IMR-90 (cell line): Measurements from ENCODE around the gene AP2M1. TPM values are rescaled to one million over a fixed set of nuclear protein-coding genes. Genes with fewer than 3 reads are reported as not detected.
A peak's percentile ranks its signal among the peaks of the same experiment; 100 is the strongest.

Experiments used
- ATAC-seq: fragments of 200-7000 bp; cut with Tn5 transposase; 2 replicates; pipeline ENCODE4 v1.9.1; 2020; ENCODE audit warnings: low read depth, mild to moderate bottlenecking, moderate library complexity
- BruUV-seq: library from RNA; stranded (reverse); fragments of 400-500 nt; replicated peaks from 2 replicates; lab custom pipeline; 2021; lab: Mats Ljungman, UMichigan
- CTCF ChIA-PET: fragments of 300-600 bp; formaldehyde crosslinking; extraction: SDS; loops from one replicate; lab custom pipeline; 2021; ENCODE audit warnings: antibody characterized with exemption; lab: Yijun Ruan, JAX
- POLR2A ChIA-PET: fragments of 300-600 bp; sonication (Branson Sonifier 250); formaldehyde crosslinking; loops from one replicate; lab custom pipeline; 2022; ENCODE audit warnings: antibody characterized with exemption; ENCODE audit not compliant: unreplicated experiment; lab: Charles Lee
- DNase-seq: peaks from one replicate; pipeline ENCODE4 v3.0.0; 2013
- H2AFZ ChIP-seq: replicated peaks from 2 replicates; pipeline ENCODE3; 2013; ENCODE audit warnings: low read length, mild to moderate bottlenecking; ENCODE audit not compliant: poor library complexity
- H2AK5ac ChIP-seq: 2 replicates; pipeline ENCODE4 v1.6.1; 2013; ENCODE audit warnings: low read depth, low read length, inconsistent platforms
- H2AK9ac ChIP-seq: replicated peaks from 2 replicates; pipeline ENCODE3; 2013; ENCODE audit warnings: mild to moderate bottlenecking, low read depth, low read length, moderate library complexity; ENCODE audit not compliant: poor library complexity
- H2BK120ac ChIP-seq: 2 replicates; pipeline ENCODE4 v1.6.1; 2013; ENCODE audit warnings: low read depth, low read length, inconsistent platforms
- H2BK15ac ChIP-seq: 3 replicates; pipeline ENCODE4 v1.6.1; 2013; ENCODE audit warnings: low read depth, low read length, inconsistent platforms
- H2BK20ac ChIP-seq: 2 replicates; pipeline ENCODE4 v1.6.1; 2013; ENCODE audit warnings: low read depth, mild to moderate bottlenecking, inconsistent platforms, low read length, moderate library complexity
- H2BK5ac ChIP-seq: 2 replicates; pipeline ENCODE4 v1.6.1; 2013; ENCODE audit warnings: mild to moderate bottlenecking, low read depth, low read length, inconsistent platforms; ENCODE audit not compliant: poor library complexity, severe bottlenecking
- H3K14ac ChIP-seq: replicated peaks from 2 replicates; pipeline ENCODE4 v1.6.1; 2013; ENCODE audit warnings: low read depth, low read length, inconsistent platforms
- H3K18ac ChIP-seq: 2 replicates; pipeline ENCODE4 v1.6.1; 2013; ENCODE audit warnings: low read depth, low read length, control low read depth
- H3K23ac ChIP-seq: 2 replicates; pipeline ENCODE4 v1.6.1; 2013; ENCODE audit warnings: low read depth, low read length, inconsistent platforms
- H3K27ac ChIP-seq: 2 replicates; pipeline ENCODE4 v1.5.1; 2013; ENCODE audit warnings: mild to moderate bottlenecking, control low read depth, low read length; ENCODE audit not compliant: insufficient read depth
- H3K27me3 ChIP-seq: 2 replicates; pipeline ENCODE4 v1.6.1; 2013; ENCODE audit warnings: low read length; ENCODE audit not compliant: control insufficient read depth, insufficient read depth
- H3K36me3 ChIP-seq: 2 replicates; pipeline ENCODE4 v1.6.1; 2013; ENCODE audit warnings: low read length, mixed read lengths; ENCODE audit not compliant: control insufficient read depth, insufficient read depth
- H3K4ac ChIP-seq: 2 replicates; pipeline ENCODE4 v1.6.1; 2013; ENCODE audit warnings: low read depth, low read length, inconsistent platforms
- H3K4me1 ChIP-seq: 2 replicates; pipeline ENCODE4 v1.6.1; 2013; ENCODE audit warnings: low read length, mixed read lengths; ENCODE audit not compliant: control insufficient read depth, insufficient read depth
- H3K4me2 ChIP-seq: 2 replicates; pipeline ENCODE4 v1.6.1; 2013; ENCODE audit warnings: low read depth, mild to moderate bottlenecking, control low read depth, low read length, moderate library complexity
- H3K4me3 ChIP-seq: 2 replicates; pipeline ENCODE4 v1.5.1; 2013; ENCODE audit warnings: low read depth, mild to moderate bottlenecking, control low read depth, low read length, moderate library complexity; ENCODE audit not compliant: insufficient read depth
- H3K56ac ChIP-seq: 2 replicates; pipeline ENCODE4 v1.6.1; 2013; ENCODE audit warnings: low read length, inconsistent platforms; ENCODE audit not compliant: insufficient read depth; ENCODE audit errors: extremely low read depth
- H3K79me1 ChIP-seq, 2 experiments: 2 replicates each; pipeline ENCODE4 v1.6.1; 2013; ENCODE audit warnings: low read length in 2 of 2, inconsistent platforms in 1 of 2, low read depth in 1 of 2
- H3K9ac ChIP-seq: 2 replicates; pipeline ENCODE4 v1.6.1; 2013; ENCODE audit warnings: low read depth, low read length, control low read depth
- H3K9me1 ChIP-seq: 2 replicates; pipeline ENCODE4 v1.6.1; 2013; ENCODE audit warnings: low read length, inconsistent platforms; ENCODE audit not compliant: insufficient read depth
- H3K9me3 ChIP-seq: 2 replicates; pipeline ENCODE4 v1.6.1; 2013; ENCODE audit warnings: low read length; ENCODE audit not compliant: control insufficient read depth, insufficient read depth
- H4K20me1 ChIP-seq: 2 replicates; pipeline ENCODE4 v1.6.1; 2013; ENCODE audit warnings: low read length, inconsistent platforms; ENCODE audit not compliant: insufficient read depth
- H4K5ac ChIP-seq: 2 replicates; pipeline ENCODE4 v1.6.1; 2013; ENCODE audit warnings: mild to moderate bottlenecking, low read depth, low read length, control low read depth
- H4K8ac ChIP-seq, 2 experiments: 2 replicates each; pipeline ENCODE4 v1.6.1; 2013; ENCODE audit warnings: low read depth in 2 of 2, low read length in 2 of 2, control low read depth in 1 of 2, inconsistent platforms in 1 of 2
- H4K91ac ChIP-seq: 2 replicates; pipeline ENCODE4 v1.6.1; 2013; ENCODE audit warnings: low read depth, low read length, inconsistent platforms; ENCODE audit not compliant: insufficient read depth
- CHD1 ChIP-seq: IDR thresholded peaks from 2 replicates; pipeline ENCODE4 v1.6.1; 2012; ENCODE audit warnings: low read depth, low read length, improper control_type of control experiment
- CTCF ChIP-seq: conservative IDR thresholded peaks from 2 replicates; pipeline ENCODE4 v1.5.1; 2012; ENCODE audit warnings: mild to moderate bottlenecking, low read depth, low read length, improper control_type of control experiment
- ELK1 ChIP-seq: fragments of 150-350 bp; IDR thresholded peaks from 2 replicates; pipeline ENCODE4 v1.6.1; 2016; ENCODE audit warnings: low read depth, mild to moderate bottlenecking, low read length, moderate library complexity, borderline replicate concordance
- FOS ChIP-seq: fragments of 150-350 bp; IDR thresholded peaks from 2 replicates; pipeline ENCODE4 v1.6.1; 2016; ENCODE audit warnings: low read depth, low read length
- MAFK ChIP-seq: IDR thresholded peaks from 2 replicates; pipeline ENCODE4 v1.6.1; 2012; ENCODE audit warnings: low read depth, low read length, improper control_type of control experiment
- MAZ ChIP-seq: IDR thresholded peaks from 2 replicates; pipeline ENCODE4 v1.6.1; 2012; ENCODE audit warnings: low read depth, mild to moderate bottlenecking, low read length, improper control_type of control experiment, moderate library complexity, borderline replicate concordance
- MXI1 ChIP-seq: IDR thresholded peaks from 2 replicates; pipeline ENCODE4 v1.6.1; 2012; ENCODE audit warnings: low read depth, mild to moderate bottlenecking, low read length, moderate library complexity, borderline replicate concordance
- NFE2L2 ChIP-seq: fragments of 150-350 bp; IDR thresholded peaks from 2 replicates; pipeline ENCODE4 v1.6.1; 2016; ENCODE audit warnings: low read depth, mild to moderate bottlenecking, low read length
- POLR2A ChIP-seq: IDR thresholded peaks from 2 replicates; pipeline ENCODE4 v1.6.1; 2012; ENCODE audit warnings: mild to moderate bottlenecking, low read depth, low read length
- RCOR1 ChIP-seq: IDR thresholded peaks from 2 replicates; pipeline ENCODE4 v1.6.1; 2012; ENCODE audit warnings: mild to moderate bottlenecking, low read length, improper control_type of control experiment; ENCODE audit not compliant: insufficient replicate concordance
- RFX5 ChIP-seq: IDR thresholded peaks from 2 replicates; pipeline ENCODE4 v1.8.0; 2012; ENCODE audit warnings: low read depth, mild to moderate bottlenecking, low read length, moderate library complexity
- SMC3 ChIP-seq: fragments of 150-350 bp; IDR thresholded peaks from 2 replicates; pipeline ENCODE4 v1.6.1; 2016; ENCODE audit warnings: low read depth, mild to moderate bottlenecking, antibody characterized with exemption, low read length, moderate library complexity
- WGBS, 2 experiments: methylation state at CpG; one replicate each; pipeline versions ENCODE4 v1.1.5 to v1.1.7; 2013; ENCODE audit warnings: missing lambda C conversion rate in 2 of 2; ENCODE audit not compliant: insufficient read length in 1 of 2; ENCODE audit errors: extremely low coverage in 2 of 2; 5-methylcytosine and 5-hydroxymethylcytosine counted together
- dilution Hi-C: fragments of 300-500 bp; cut with HindIII; formaldehyde crosslinking; loops from one replicate; pipeline ENCODE4 v1.14.3; 2018; ENCODE audit warnings: low sequenced_read_pairs; ENCODE audit not compliant: unreplicated experiment
- in situ Hi-C: fragments of 300-500 bp; cut with MboI; formaldehyde crosslinking; loops from 3 replicates; pipeline ENCODE4 v1.14.3; 2019; ENCODE audit warnings: low sequenced_read_pairs, inconsistent platforms, mixed read lengths
- intact Hi-C: fragments of 100-400 bp; cut with micrococcal nuclease; formaldehyde crosslinking; loops from 2 replicates; pipeline ENCODE4 v1.10.0; 2022
- polyA plus RNA-seq, 3 experiments: library from polyadenylated mRNA; depleted of rRNA; stranded (reverse); fragments of >200 nt; gene quantifications; 2 replicates each; pipeline ENCODE4 v1.2.3, GENCODE V29; 2012; ENCODE audit warnings: low replicate concordance in 1 of 3
- total RNA-seq: library from RNA; depleted of rRNA; stranded (reverse); fragments of >200 nt; gene quantifications from 2 replicates; pipeline ENCODE4 v1.2.3, GENCODE V29; 2012
- TF ChIP-seq, protein P1 (sequence below): fragments of 150-350 bp; IDR thresholded peaks from 2 replicates; pipeline ENCODE4 v1.6.1; 2017; ENCODE audit warnings: mild to moderate bottlenecking, antibody characterized with exemption, low read length, low read depth

The AP2M1 gene
- total and polyA plus RNA-seq, 2 of the 4 experiments (the other 2 are of a cell fraction), result 876 to 1,065 TPM

GRCh38 chr3:184171562-184171961, 3.1 kb upstream of the AP2M1 start:
- DNase-seq (peak; percentile 56), ATAC-seq (no peak)
- Histone ChIP-seq H3K27me3 (no peaks in the 10 kb centered on the region), H2AFZ (no peak overlapping the region), H3K4ac (peak overlapping the region; percentile 43; the same call in 1 of the 2 replicates), H3K4me3 (no peak overlapping the region), H2AK5ac (no peak overlapping the region), H4K91ac (no peak overlapping the region), H3K56ac (no peak overlapping the region), H3K18ac (no peak overlapping the region), H2BK20ac (no peak overlapping the region), H3K14ac (no peak overlapping the region), H3K9me1 (peaks cover 26% of the 10 kb centered on the region), H2BK15ac (no peak overlapping the region), H3K79me1 (peaks cover 15 to 59% of the 10 kb centered on the region in 2 experiments), H2BK5ac (peak overlapping the region; percentile 25), H3K27ac (0 out of 2 replicates have a peak overlapping the region, but pooled peaks have one; percentile 18), H3K9me3 (no peaks in the 10 kb centered on the region), H3K9ac (no peak overlapping the region), H2BK120ac (no peak overlapping the region), H3K4me1 (peaks cover 18% of the 10 kb centered on the region), H3K23ac (no peak overlapping the region), H3K36me3 (peaks cover 50% of the 10 kb centered on the region), H4K5ac (no peak overlapping the region), H3K4me2 (no peak overlapping the region), H4K8ac (no peak overlapping the region), H2AK9ac (peak overlapping the region; percentile 76), H4K20me1 (peaks cover 36% of the 10 kb centered on the region)
- CTCF ChIA-PET, result no interaction called here
- BruUV-seq, result no TSS peak
- POLR2A ChIA-PET, result no interaction called here
- intact Hi-C loops (no loop called here), dilution Hi-C loops (no loop called here), in situ Hi-C loops (no loop called here)
- TF ChIP-seq RCOR1, result no peak
- TF ChIP-seq ELK1, result no peak
- no peak for TF ChIP-seq CTCF
- TF ChIP-seq, protein P1, sequence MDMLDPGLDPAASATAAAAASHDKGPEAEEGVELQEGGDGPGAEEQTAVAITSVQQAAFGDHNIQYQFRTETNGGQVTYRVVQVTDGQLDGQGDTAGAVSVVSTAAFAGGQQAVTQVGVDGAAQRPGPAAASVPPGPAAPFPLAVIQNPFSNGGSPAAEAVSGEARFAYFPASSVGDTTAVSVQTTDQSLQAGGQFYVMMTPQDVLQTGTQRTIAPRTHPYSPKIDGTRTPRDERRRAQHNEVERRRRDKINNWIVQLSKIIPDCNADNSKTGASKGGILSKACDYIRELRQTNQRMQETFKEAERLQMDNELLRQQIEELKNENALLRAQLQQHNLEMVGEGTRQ, result peak; percentile 56; the same call in 1 of the 2 replicates
- no peak for TF ChIP-seq CHD1
- TF ChIP-seq SMC3, result no peak
- TF ChIP-seq NFE2L2, result no peak
- TF ChIP-seq MXI1, result no peak
- no peak for TF ChIP-seq POLR2A
- TF ChIP-seq RFX5, result no peak
- no peak for TF ChIP-seq FOS
- peak; percentile 42; the same call in 1 of the 2 replicates for TF ChIP-seq MAZ
- no peak for TF ChIP-seq MAFK
- WGBS, 2 experiments, result 65% methylated on average over 6 of the region's 9 CpGs; no CpG with 5 or more reads in 1 of the 2 experiments
